Esophagus (tissue), 2 donors: ENCODE measurements around the gene KIAA0408. TPM values are rescaled to one million over a fixed set of nuclear protein-coding genes. Genes with fewer than 3 reads are reported as not detected.

Experiments used
- H3K27ac ChIP-seq, 2 donors: one replicate each; pipeline ENCODE4 v1.5.1; 2013; ENCODE audit warnings: low read depth in 2 of 2, mild to moderate bottlenecking in 2 of 2, inconsistent platforms in 1 of 2, low read length in 1 of 2, moderate library complexity in 1 of 2
- H3K27me3 ChIP-seq, 2 donors: one replicate each; pipeline ENCODE4 v1.6.1; 2013; ENCODE audit warnings: low read length in 2 of 2, control low read depth in 1 of 2, mild to moderate bottlenecking in 1 of 2; ENCODE audit not compliant: insufficient read depth in 2 of 2, control insufficient read depth in 1 of 2
- H3K36me3 ChIP-seq, 2 donors: one replicate each; pipeline ENCODE4 v1.6.1; 2013; ENCODE audit warnings: low read length in 1 of 2; ENCODE audit not compliant: control insufficient read depth in 2 of 2, insufficient read depth in 2 of 2
- H3K4me1 ChIP-seq, 2 donors: one replicate each; pipeline ENCODE4 v1.6.1; 2013; ENCODE audit warnings: low read length in 1 of 2; ENCODE audit not compliant: control insufficient read depth in 2 of 2, insufficient read depth in 2 of 2
- H3K4me3 ChIP-seq, 2 donors: one replicate each; pipeline ENCODE4 v1.5.1; 2013; ENCODE audit warnings: low read length in 2 of 2, mild to moderate bottlenecking in 2 of 2, low read depth in 1 of 2, moderate library complexity in 1 of 2
- H3K9me3 ChIP-seq, 2 donors: one replicate each; pipeline ENCODE4 v1.6.1; 2013; ENCODE audit warnings: mild to moderate bottlenecking in 2 of 2, low read depth in 1 of 2, low read length in 1 of 2, moderate library complexity in 1 of 2; ENCODE audit not compliant: control insufficient read depth in 2 of 2, insufficient read depth in 1 of 2
- WGBS, 2 donors: extraction: QIAGEN DNeasy Blood & Tissue Kit; methylation state at CpG; one replicate each; pipeline ENCODE4 v1.1.7; 2013; 5-methylcytosine and 5-hydroxymethylcytosine counted together
- polyA plus RNA-seq, 2 donors: library from polyadenylated mRNA; stranded (reverse); fragments of 200-250 nt; gene quantifications; one replicate each; pipeline ENCODE4 v1.2.3, GENCODE V29; 2013
- donor health status: healthy with polysubstance abuse.
- donor health status: Bipolar disorder and iron deficiency.

The KIAA0408 gene
- polyA plus RNA-seq, 2 donors = 1.3 to 2.1 TPM

GRCh38 chr6:127464881-127465459 is 5.8 kb upstream of the KIAA0408 start:
- no peaks in the 10 kb centered on the region for H3K9me3 ChIP-seq
- WGBS, 2 donors = 36 to 39% methylated on average over 3 of the region's 3 CpGs
- H3K4me3 ChIP-seq = no peak overlapping the region
- no peaks in the 10 kb centered on the region for H3K36me3 ChIP-seq
- H3K4me1 ChIP-seq = no peaks in the 10 kb centered on the region
- no peak overlapping the region for H3K27ac ChIP-seq
- no peaks in the 10 kb centered on the region for H3K27me3 ChIP-seq

GRCh38 chr6:127464161-127464880 is 5.1 kb upstream of the KIAA0408 start:
- H3K4me3 ChIP-seq = no peak overlapping the region
- no peak overlapping the region for H3K27ac ChIP-seq
- H3K36me3 ChIP-seq = no peaks in the 10 kb centered on the region
- WGBS, 2 donors = 35 to 39% methylated on average over 6 of the region's 6 CpGs
- H3K9me3 ChIP-seq = no peaks in the 10 kb centered on the region
- no peaks in the 10 kb centered on the region for H3K4me1 ChIP-seq
- H3K27me3 ChIP-seq = no peaks in the 10 kb centered on the region

GRCh38 chr6:127463056-127463455 is 3.9 kb upstream of the KIAA0408 start:
- no peak overlapping the region for H3K4me3 ChIP-seq
- H3K27me3 ChIP-seq = no peaks in the 10 kb centered on the region
- no peak overlapping the region for H3K27ac ChIP-seq
- no peaks in the 10 kb centered on the region for H3K36me3 ChIP-seq
- no peaks in the 10 kb centered on the region for H3K4me1 ChIP-seq
- H3K9me3 ChIP-seq = no peaks in the 10 kb centered on the region
- WGBS, 2 donors = 47 to 51% methylated on average over 5 of the region's 5 CpGs

DNA sequence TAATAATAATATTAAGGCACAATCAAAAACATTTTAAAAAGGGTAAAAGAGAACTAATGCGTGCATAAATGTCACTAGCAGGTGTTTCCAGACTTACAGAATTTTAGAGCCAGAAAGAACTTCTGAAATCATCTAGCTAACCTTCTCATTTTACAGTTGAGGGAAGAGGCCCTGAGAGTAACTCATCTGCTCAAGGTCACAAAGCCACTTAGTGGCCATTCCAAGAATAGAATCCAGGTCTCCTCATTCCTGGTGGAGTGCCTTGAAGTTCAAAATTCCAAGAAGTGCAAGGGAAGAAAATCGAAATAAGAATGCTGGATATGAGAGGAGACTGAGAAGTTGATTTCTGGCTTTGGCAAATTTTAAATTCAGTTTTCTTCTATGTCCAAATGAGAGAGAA is 3.2 kb upstream of the KIAA0408 start:
- H3K4me1 ChIP-seq = no peaks in the 10 kb centered on the region
- H3K27ac ChIP-seq = no peak overlapping the region
- no peaks in the 10 kb centered on the region for H3K9me3 ChIP-seq
- H3K4me3 ChIP-seq = no peak overlapping the region
- no peaks in the 10 kb centered on the region for H3K27me3 ChIP-seq
- 81 to 84% methylated on average over 2 of the region's 2 CpGs for WGBS, 2 donors
- H3K36me3 ChIP-seq = no peaks in the 10 kb centered on the region

DNA sequence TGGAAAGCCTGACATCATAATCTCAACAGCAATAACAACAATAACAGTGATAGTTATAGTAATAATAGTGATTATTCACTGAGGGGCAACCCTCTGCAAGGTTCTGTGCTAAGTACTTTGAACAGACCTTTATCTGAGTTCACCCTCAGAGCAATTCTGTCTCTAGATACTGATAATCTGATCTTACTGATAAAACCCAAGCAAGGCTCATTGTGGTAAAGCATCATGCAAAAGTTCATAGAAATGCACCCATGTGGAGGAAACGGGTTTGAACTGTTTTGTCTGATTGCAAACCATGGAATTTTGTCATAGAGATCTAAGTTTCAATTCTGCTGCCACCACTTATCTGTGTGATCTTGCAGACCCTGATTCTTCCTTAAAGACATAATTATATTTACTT is 1.3 kb upstream of the KIAA0408 start:
- H3K27ac ChIP-seq = no peak overlapping the region
- WGBS, 2 donors = 73 to 82% methylated on average over 1 of the region's 1 CpG
- no peaks in the 10 kb centered on the region for H3K36me3 ChIP-seq
- no peaks in the 10 kb centered on the region for H3K9me3 ChIP-seq
- H3K4me1 ChIP-seq = no peaks in the 10 kb centered on the region
- no peak overlapping the region for H3K4me3 ChIP-seq
- H3K27me3 ChIP-seq = no peaks in the 10 kb centered on the region

GRCh38 chr6:127458817-127459216 is 372 bp downstream of the KIAA0408 start:
- Histone ChIP-seq H3K4me3 (peak overlapping the region in 1 of 2 donors; percentile 42), H3K27ac (peak overlapping the region; percentile 71 to 76), H3K9me3 (no peaks in the 10 kb centered on the region), H3K27me3 (no peaks in the 10 kb centered on the region), H3K4me1 (no peaks in the 10 kb centered on the region), H3K36me3 (no peaks in the 10 kb centered on the region)
- 62 to 63% methylated on average over 4 of the region's 4 CpGs for WGBS, 2 donors

DNA sequence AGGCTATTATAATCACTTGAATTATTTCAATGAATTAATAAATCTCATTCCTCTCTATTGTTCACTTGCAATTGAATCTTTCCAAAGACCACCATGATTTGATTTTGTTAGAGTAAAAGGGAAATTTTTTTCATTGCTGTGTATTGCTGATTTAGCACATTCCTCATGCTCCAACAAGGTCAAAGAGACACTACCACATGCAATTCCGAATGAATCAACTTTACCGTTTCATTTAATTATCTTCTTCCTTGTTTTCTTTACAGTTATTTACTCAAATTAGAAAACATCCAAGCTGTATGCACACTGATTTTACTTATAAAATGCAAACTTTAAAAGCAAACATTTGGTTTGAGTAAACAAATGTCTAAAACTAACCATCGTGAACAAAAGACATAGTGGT is 967 bp downstream of the KIAA0408 start:
- Histone ChIP-seq H3K4me3 (peak overlapping the region in 1 of 2 donors; percentile 33), H3K27me3 (no peaks in the 10 kb centered on the region), H3K36me3 (no peaks in the 10 kb centered on the region), H3K27ac (no peak overlapping the region), H3K9me3 (no peaks in the 10 kb centered on the region), H3K4me1 (no peaks in the 10 kb centered on the region)
- WGBS, 2 donors = 54 to 68% methylated on average over 3 of the region's 3 CpGs

GRCh38 chr6:127457456-127458064 is 1.6 kb downstream of the KIAA0408 start:
- 45 to 57% methylated on average over 3 of the region's 3 CpGs for WGBS, 2 donors
- H3K27me3 ChIP-seq = no peaks in the 10 kb centered on the region
- H3K27ac ChIP-seq = peak overlapping the region in 1 of 2 donors; percentile 58
- H3K36me3 ChIP-seq = no peaks in the 10 kb centered on the region
- no peaks in the 10 kb centered on the region for H3K9me3 ChIP-seq
- peak overlapping the region in 1 of 2 donors; percentile 33 for H3K4me3 ChIP-seq
- no peaks in the 10 kb centered on the region for H3K4me1 ChIP-seq

- H3K27me3 ChIP-seq = no peaks in the 10 kb centered on the region
- H3K4me1 ChIP-seq = no peaks in the 10 kb centered on the region
- 40 to 55% methylated on average over 3 of the region's 3 CpGs for WGBS, 2 donors
- peak overlapping the region in 1 of 2 donors; percentile 4 for H3K27ac ChIP-seq
- H3K4me3 ChIP-seq = no peak overlapping the region
- no peaks in the 10 kb centered on the region for H3K36me3 ChIP-seq
- H3K9me3 ChIP-seq = no peaks in the 10 kb centered on the region
Measured at GRCh38 chr6:127456465-127456864, 2.7 kb downstream of the KIAA0408 start.
